Measurements from ENCODE around the gene JMJD8. TPM values are rescaled to one million over a fixed set of nuclear protein-coding genes. Genes with fewer than 3 reads are reported as not detected.

Gene JMJD8
- 33.9 TPM for polyA plus RNA-seq (ENCODE audit: insufficient read length)

- DNase-seq: peak; percentile 97
Measured at GRCh38 chr16:684071-684794, at the start of gene JMJD8. TSS of gene JMJD8 (minus strand) at chr16:684334. CDS start at chr16:684319, 15 bp downstream.

GRCh38 chr16:733382-734207 is 49.5 kb upstream of the JMJD8 start:
- no peak for DNase-seq

- no peak for DNase-seq
Measured at GRCh38 chr16:732936-733335, 48.8 kb upstream of the JMJD8 start.

GRCh38 chr16:732332-732731 is 48.2 kb upstream of the JMJD8 start:
- no peak for DNase-seq

- DNase-seq: no peak
Measured at GRCh38 chr16:730666-731509, 46.8 kb upstream of the JMJD8 start.

GRCh38 chr16:729768-730665 is 45.9 kb upstream of the JMJD8 start:
- DNase-seq: no peak

GRCh38 chr16:728890-729744 is 45.0 kb upstream of the JMJD8 start:
- DNase-seq: no peak

GRCh38 chr16:728131-728889 is 44.2 kb upstream of the JMJD8 start:
- DNase-seq: no peak

- no peak for DNase-seq
Measured at GRCh38 chr16:727291-727977, 43.3 kb upstream of the JMJD8 start.

GRCh38 chr16:726438-727290 is 42.5 kb upstream of the JMJD8 start, which contains the start of the genes CCDC78 and HAGHL:
TSS of gene CCDC78 (minus strand) at chr16:726443. CDS start at chr16:726367, 76 bp downstream.
TSS of gene HAGHL (plus strand) at chr16:727106. CDS start at chr16:727510, 404 bp downstream.
- DNase-seq: no peak

- DNase-seq: no peak
Measured at GRCh38 chr16:726188-726437, 42.0 kb upstream of the JMJD8 start.

- no peak for DNase-seq
Measured at GRCh38 chr16:725463-726187, 41.5 kb upstream of the JMJD8 start.

- no peak for DNase-seq
Measured at GRCh38 chr16:725041-725376, 40.9 kb upstream of the JMJD8 start.

- no peak for DNase-seq
Measured at GRCh38 chr16:724188-725040, 40.3 kb upstream of the JMJD8 start.

GRCh38 chr16:723695-724094 is 39.6 kb upstream of the JMJD8 start:
- no peak for DNase-seq

- no peak for DNase-seq
Measured at GRCh38 chr16:722835-723633, 38.9 kb upstream of the JMJD8 start.
